Prostate gland (tissue), 2 donors: ENCODE data around the gene PRRC2A. TPM values are rescaled to one million over a fixed set of nuclear protein-coding genes. Genes with fewer than 3 reads are reported as not detected.

Experiments used
- DNase-seq: peaks from one replicate; pipeline ENCODE4 v3.0.0-alpha.2; 2019; ENCODE audit warnings: low spot score
- H3K27ac ChIP-seq, 2 donors: fragments of 200-600 bp; sonication (generic); 2 replicates each; pipeline ENCODE4 v1.5.1; 2017 to 2019
- H3K27me3 ChIP-seq: fragments of 200-600 bp; sonication (generic); replicated peaks from 2 replicates; pipeline ENCODE4 v1.5.1; 2019; ENCODE audit not compliant: insufficient read depth
- H3K36me3 ChIP-seq, 2 donors: fragments of 200-600 bp; sonication (generic); 1 replicate in 1 of 2; 2 replicates in 1 of 2; pipeline versions ENCODE4 v1.5.1 to v1.8.1; 2017 to 2019
- H3K4me1 ChIP-seq: fragments of 200-600 bp; sonication (generic); replicated peaks from 2 replicates; pipeline ENCODE4 v1.5.1; 2019
- H3K4me3 ChIP-seq, 2 donors: fragments of 200-600 bp; sonication (generic); 2 replicates each; pipeline ENCODE4 v1.5.1; 2017 to 2019
- H3K9me3 ChIP-seq: fragments of 200-600 bp; sonication (generic); 2 replicates; pipeline ENCODE4 v1.5.1; 2017
- CTCF ChIP-seq, 4 experiments: fragments of 200-600 bp in 2 of 4; fragments of 450-650 bp in 2 of 4; sonication (generic) in 2 of 4; IDR thresholded peaks; 1 replicate in 3 of 4; 2 replicates in 1 of 4; pipeline ENCODE4 v1.5.1; 2016 to 2019; ENCODE audit warnings: antibody characterized with exemption in 4 of 4, mild to moderate bottlenecking in 2 of 4, moderate library complexity in 2 of 4
- POLR2A ChIP-seq: fragments of 450-650 bp; IDR thresholded peaks from one replicate; pipeline ENCODE4 v1.6.1; 2016; ENCODE audit warnings: antibody characterized with exemption, mild to moderate bottlenecking
- POLR2AphosphoS5 ChIP-seq: sonication (generic); formaldehyde crosslinking; IDR thresholded peaks from one replicate; pipeline ENCODE4 v1.6.1; 2017; ENCODE audit warnings: antibody characterized with exemption
- WGBS: methylation state at CpG from one replicate; pipeline ENCODE4 v1.1.5; 2018; 5-methylcytosine and 5-hydroxymethylcytosine counted together
- intact Hi-C: fragments of 100-400 bp; cut with DNase I; formaldehyde crosslinking; loops from one replicate; pipeline ENCODE4 v1.14.2; 2022
- total RNA-seq, 2 donors: library from RNA; depleted of rRNA; stranded (reverse); fragments of >200 nt; gene quantifications; one replicate each; pipeline ENCODE4 v1.1.0, GENCODE V29; 2016

PRRC2A gene
- total RNA-seq, 2 donors from 2014 or later, result 129 to 247 TPM

GRCh38 chr6:31657406-31658157 is 37.1 kb downstream of the PRRC2A start:
- Histone ChIP-seq H3K27me3 (no peaks in the 10 kb centered on the region), H3K4me3 (no peak overlapping the region), H3K27ac (no peak overlapping the region), H3K36me3 (no peaks in the 10 kb centered on the region), H3K4me1 (peaks cover 16% of the 10 kb centered on the region), H3K9me3 (no peaks in the 10 kb centered on the region)
- WGBS, result 77% methylated on average over 6 of the region's 6 CpGs
- TF ChIP-seq CTCF (IDR thresholded peaks at IDR 0.05) (no peak), POLR2A (no peak), POLR2AphosphoS5 (no peak)
- intact Hi-C loops, result no loop called here
- no peak for DNase-seq

- peaks cover 17% of the 10 kb centered on the region for H3K4me1 ChIP-seq
- H3K36me3 ChIP-seq, result no peaks in the 10 kb centered on the region
- H3K27me3 ChIP-seq, result no peaks in the 10 kb centered on the region
- no peaks in the 10 kb centered on the region for H3K9me3 ChIP-seq
- 70% methylated on average over 4 of the region's 4 CpGs for WGBS
- H3K27ac ChIP-seq, result no peak overlapping the region
- intact Hi-C loops, result no loop called here
- H3K4me3 ChIP-seq, result no peak overlapping the region
- no peak for TF ChIP-seq POLR2AphosphoS5
- no peak for TF ChIP-seq CTCF (IDR thresholded peaks at IDR 0.05)
- no peak for TF ChIP-seq POLR2A
- DNase-seq, result no peak
These were observed 37.7 kb downstream of the PRRC2A start for GRCh38 chr6:31658158-31658688.

GRCh38 chr6:31658983-31659648 is 38.6 kb downstream of the PRRC2A start:
- TF ChIP-seq POLR2A, result no peak
- no peak for TF ChIP-seq CTCF (IDR thresholded peaks at IDR 0.05)
- TF ChIP-seq POLR2AphosphoS5, result no peak
- peak overlapping the region; percentile 57 to 58 for H3K4me3 ChIP-seq
- H3K4me1 ChIP-seq, result peaks cover 24% of the 10 kb centered on the region
- H3K27ac ChIP-seq, result peak overlapping the region in 1 of 2 donors; percentile 76
- intact Hi-C loops, result no loop called here
- H3K9me3 ChIP-seq, result no peaks in the 10 kb centered on the region
- WGBS, result 81% methylated on average over 13 of the region's 13 CpGs
- no peak for DNase-seq
- H3K36me3 ChIP-seq, result no peaks in the 10 kb centered on the region
- no peaks in the 10 kb centered on the region for H3K27me3 ChIP-seq

GRCh38 chr6:31659649-31660380 is 39.3 kb downstream of the PRRC2A start:
- 16% methylated on average over 13 of the region's 13 CpGs for WGBS
- Histone ChIP-seq H3K36me3 (no peaks in the 10 kb centered on the region), H3K27ac (peak overlapping the region; percentile 76 to 87), H3K27me3 (no peaks in the 10 kb centered on the region), H3K4me1 (peaks cover 24% of the 10 kb centered on the region), H3K4me3 (peak overlapping the region; percentile 57 to 58), H3K9me3 (no peaks in the 10 kb centered on the region)
- TF ChIP-seq POLR2AphosphoS5 (no peak), CTCF (IDR thresholded peaks at IDR 0.05) (no peak), POLR2A (no peak)
- DNase-seq, result no peak
- intact Hi-C loops, result no loop called here
